Activated naive CD4-positive, alpha-beta T cell treated with anti-CD3 and anti-CD28 coated beads, Interleukin-2, amount 50 U/mL, for 16 hours (primary cell): Measurements from ENCODE around the gene AMDHD2.

Experiments used
- DNase-seq: peaks from one replicate; pipeline ENCODE4 v3.0.0-alpha.2; 2020

AMDHD2 gene

GRCh38 chr16:2500430-2500917 lies 19.7 kb upstream of the AMDHD2 start:
- no peak for DNase-seq

- peak; percentile 81 for DNase-seq
Measured at GRCh38 chr16:2500918-2501750, 19.0 kb upstream of the AMDHD2 start.

GRCh38 chr16:2501946-2502895 lies 17.9 kb upstream of the AMDHD2 start:
- DNase-seq: no peak

DNA sequence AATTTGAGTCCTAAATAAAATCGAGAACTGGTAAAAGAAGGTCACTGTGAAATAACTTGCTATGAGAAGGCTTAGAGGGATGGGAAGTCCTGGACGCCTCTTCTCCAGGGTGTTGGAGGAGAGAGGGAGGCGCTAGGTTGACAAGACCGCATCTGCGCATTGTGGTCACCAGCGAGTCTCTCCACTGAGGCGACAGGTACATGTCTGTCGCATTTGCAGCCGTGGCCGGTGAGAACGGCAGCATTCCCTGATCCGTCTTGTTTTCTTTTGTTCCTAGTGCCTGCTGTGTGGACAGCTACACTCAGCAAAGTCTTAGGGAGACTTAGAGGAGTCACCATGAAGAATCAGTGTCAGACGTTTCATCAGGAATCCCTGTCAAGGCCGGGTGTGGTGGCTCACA lies 14.5 kb upstream of the AMDHD2 start:
- DNase-seq: no peak

DNA sequence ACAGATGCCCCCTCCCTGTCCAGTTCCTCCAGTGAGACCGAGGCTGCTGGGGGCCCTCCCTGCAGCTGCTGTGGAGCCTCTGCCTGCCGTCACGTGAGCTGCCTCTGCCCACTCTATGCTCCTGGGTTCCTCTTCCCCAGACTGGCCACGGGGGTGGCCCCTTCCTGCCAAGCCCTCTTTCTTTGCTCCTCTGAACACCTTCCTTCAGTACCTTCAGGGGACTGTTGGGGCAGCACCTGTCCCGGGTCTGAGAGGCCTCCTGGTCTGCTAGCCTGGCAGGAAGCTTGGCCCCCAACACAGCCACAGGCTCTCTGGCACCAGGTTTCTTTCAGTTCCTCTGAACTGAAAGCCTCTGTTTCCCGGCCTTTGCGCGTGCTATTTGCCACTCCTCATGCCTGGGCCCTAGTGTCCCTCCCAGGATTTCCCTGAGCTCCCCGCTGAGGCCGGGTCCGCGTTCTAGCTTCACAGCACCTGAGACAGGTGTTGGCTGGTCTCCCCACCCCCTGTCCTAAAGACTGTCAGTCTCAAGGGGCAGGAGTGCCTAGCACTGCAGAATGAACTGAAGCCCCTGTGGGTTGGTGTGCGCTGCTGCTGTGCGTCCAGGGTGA lies 13.0 kb upstream of the AMDHD2 start:
- no peak for DNase-seq

DNA sequence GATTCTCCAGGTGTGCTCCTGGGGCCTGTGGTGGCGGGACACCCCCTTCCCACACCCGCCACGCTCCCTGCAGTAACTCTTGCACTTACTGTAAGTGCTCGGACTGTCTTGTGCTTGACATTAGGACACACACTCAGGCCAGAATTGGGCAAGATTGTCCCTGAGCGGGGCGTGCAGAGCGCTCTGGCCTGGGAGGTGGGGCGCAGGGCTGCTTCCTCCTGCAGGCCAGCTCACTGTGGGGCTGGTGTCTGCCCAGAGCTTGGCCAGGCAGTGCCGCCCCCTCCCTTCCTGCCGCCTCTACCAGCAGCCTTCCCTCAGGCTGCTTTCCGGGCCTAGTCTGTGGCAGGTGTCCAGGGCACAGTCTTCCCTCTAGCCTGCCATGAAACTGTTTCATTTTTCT lies 12.5 kb upstream of the AMDHD2 start:
- DNase-seq: no peak

DNA sequence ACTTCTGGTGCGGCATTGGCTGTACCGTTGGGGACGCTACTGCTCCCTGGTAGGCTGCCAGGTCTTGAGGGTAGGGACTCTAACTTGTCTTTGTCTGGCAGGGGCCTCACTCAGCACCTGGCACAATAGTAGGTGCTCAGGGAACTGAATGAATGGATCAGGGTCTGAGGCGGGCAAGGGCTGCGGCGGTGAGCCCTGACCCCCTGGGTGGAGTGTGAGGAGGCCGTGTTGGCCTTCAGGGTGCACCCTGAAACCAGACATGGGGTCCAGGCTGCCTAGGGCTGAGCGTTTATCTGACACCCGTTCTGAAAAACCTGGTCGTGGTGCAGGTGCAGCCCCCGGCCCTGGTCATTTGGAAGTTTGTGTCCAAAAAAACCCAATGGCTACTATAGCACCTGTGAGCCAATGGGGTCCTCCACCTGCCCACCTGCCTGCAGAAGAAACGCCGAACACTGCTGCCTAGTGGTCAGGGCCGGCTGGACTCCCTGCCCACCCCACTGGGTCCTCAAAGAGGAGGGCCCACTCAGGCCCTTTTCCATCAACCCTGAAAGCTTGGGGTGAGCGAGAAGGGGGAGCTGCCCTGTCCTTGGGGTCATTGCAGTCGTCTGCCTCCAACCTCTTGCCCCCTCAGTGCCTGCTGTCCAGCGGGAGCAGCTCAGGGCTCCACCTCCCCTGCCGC lies 11.3 kb upstream of the AMDHD2 start:
- DNase-seq: no peak

GRCh38 chr16:2511128-2511800 lies 8.9 kb upstream of the AMDHD2 start:
- no peak for DNase-seq

GRCh38 chr16:2511996-2512734 lies 8.0 kb upstream of the AMDHD2 start:
- DNase-seq: no peak

- DNase-seq: no peak
Measured at GRCh38 chr16:2512735-2513404, 7.3 kb upstream of the AMDHD2 start.

DNA sequence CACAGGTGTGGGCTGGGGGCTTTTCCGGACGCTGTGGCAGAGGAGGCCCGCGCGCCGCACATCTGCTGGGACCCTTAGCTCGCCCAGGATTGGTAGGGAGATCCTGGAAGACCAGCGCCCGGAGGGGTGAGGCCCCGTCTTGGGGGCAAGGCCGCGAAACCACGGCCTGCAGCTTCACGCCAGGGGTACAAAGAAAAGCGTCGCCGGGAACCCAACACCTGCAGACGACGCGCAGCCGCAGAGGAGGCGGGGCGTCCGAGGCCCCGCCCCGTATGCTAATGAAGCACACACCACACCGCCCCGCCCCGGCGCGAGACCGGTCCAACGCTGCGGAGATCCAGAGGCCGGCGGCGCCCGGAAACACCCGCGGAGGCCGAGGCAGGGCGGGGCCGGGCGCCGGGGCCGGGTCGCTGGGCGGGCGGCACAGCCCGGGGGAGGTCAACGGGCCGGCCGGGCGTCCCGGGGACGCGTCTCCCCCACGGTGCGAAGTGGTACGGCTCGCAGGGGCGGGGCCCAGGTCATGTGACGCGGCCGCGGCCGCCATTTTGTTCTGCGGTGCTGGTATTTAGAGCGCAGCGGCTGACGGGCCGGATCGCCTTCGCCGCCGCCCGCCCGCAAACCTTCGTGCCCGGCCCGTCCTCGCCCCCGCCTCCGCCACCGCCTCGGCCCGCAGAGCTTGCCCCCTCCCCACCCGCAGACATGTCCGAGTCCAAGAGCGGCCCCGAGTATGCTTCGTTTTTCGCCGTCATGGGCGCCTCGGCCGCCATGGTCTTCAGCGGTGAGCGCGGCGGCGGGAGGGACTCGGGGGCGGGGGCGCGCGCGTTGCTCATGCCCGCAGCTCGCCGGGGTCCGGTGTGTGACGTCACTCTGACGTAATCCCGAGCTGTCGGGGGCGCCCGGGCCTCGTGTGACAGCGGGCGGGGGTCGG lies 6.5 kb upstream of the AMDHD2 start, which contains the start of gene ATP6V0C:
TSS of gene ATP6V0C (plus strand) at position 548 of the 928 bp plus-strand sequence. CDS start at position 700, 152 bp downstream.
- peak; percentile 89 for DNase-seq

GRCh38 chr16:2514333-2515179 lies 5.6 kb upstream of the AMDHD2 start:
- DNase-seq: peak; percentile 36

DNA sequence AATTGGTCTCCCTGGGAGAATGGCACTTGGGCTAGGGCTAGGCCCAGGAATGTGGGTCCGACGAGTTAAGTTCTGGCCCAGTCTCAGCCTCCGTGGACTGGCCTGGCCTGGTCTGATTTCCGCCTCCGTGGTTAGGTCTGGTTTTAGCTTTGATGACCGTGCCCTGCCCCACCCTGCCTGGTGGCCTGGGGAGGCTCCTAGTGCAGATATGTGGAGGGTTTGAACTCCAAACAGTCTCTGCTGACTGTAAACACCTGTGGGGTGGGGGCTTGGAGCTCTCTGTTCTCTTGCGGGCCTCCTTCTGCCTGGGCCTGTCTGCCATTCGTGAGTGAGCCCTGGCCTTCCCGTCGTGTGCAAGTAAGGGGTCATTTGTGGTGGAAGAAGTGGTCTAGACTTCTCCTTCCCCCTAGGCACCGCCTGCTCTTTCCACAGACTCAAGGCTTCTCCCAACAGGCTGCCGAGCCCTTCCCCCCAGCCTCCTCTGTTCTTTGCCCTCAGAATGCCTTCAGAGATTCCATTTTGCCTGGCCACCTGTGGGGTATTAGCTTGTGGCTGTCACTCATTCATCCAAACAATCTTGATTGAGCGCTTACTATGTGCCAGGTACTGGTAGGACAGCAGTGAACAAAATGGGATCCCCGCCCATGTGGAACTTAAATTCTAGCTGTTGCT lies 4.9 kb upstream of the AMDHD2 start:
- DNase-seq: no peak

GRCh38 chr16:2516391-2517240 lies 3.6 kb upstream of the AMDHD2 start:
- DNase-seq: no peak

DNA sequence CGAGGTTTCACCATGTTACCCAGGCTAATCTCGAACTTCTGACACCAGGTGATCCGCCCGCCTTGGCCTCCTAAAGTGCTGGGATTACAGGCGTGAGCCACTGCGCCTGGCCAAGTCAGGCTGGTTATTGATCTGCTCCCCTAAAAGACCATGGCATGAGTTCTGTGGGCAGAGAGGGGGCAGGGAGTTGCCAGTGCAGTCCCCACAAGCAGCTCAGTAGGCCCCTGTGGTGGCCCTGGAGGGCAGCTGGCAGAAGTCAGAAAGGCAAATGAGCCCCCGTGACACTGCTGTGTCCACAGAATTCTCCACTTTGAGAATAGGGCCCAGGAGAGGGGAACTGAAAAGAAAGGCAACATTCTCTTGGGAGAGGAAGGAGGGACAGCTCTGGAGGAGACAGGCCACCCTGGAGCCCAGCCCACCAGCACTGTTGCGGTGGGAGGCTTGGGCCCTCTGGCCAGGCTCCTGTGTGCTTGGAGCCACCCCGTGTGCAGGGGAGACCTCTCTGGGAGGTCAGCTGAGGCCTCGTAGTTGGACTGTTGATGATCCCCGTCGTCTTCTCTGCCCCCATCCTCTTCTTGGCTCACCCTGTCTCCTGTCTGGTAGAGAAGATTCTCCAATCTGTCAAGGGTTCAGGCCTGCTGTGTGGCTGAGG lies 2.1 kb upstream of the AMDHD2 start:
- DNase-seq: no peak
